ENCODE data around the gene PLAC8. TPM values are rescaled to one million over a fixed set of nuclear protein-coding genes. Genes with fewer than 3 reads are reported as not detected.
"Not testable (repeated sequence)": the region's sequence is repeated elsewhere in the genome, so short reads cannot be mapped to it uniquely, and the experiment has no call there.

The PLAC8 gene
- total RNA-seq, 1 donor from 2014 or later: 35.5 TPM

GRCh38 chr4:83043801-83044407 lies 70.6 kb downstream of the PLAC8 start:
- peaks cover 11% of the 10 kb centered on the region for H3K4me1 Mint-ChIP-seq (ENCODE audit: low read depth)
- intact Hi-C loops (cut with micrococcal nuclease): no loop called here
- no peak overlapping the region for H3K4me3 Mint-ChIP-seq
- no peak for DNase-seq (ENCODE audit: low spot score)
- H3K27ac Mint-ChIP-seq: no peak overlapping the region
- no peaks in the 10 kb centered on the region for H3K9me3 Mint-ChIP-seq
- H3K27me3 Mint-ChIP-seq (ENCODE audit: insufficient read depth): no peaks in the 10 kb centered on the region
- peaks cover 8% of the 10 kb centered on the region for H3K36me3 Mint-ChIP-seq (ENCODE audit: low read depth)

DNA sequence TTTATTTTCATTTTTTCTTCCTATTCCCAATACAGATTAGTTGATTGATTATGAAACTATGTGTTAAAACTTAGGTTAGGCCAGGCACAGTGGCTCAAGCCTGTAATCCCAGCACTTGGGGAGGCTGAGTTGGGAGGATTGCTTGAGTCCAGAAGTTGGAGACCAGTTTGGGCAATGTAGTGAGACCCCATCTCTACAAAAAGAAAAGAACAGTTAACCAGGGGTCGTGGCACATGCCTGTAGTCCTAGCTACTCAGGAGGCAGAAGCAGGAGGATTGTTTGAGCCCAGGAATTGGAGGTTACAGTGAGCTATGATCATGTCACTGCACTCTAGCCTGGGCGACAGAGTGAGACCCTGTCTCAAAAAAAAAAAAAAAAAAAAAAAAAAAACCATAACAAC lies 71.4 kb downstream of the PLAC8 start:
- H3K27me3 Mint-ChIP-seq (ENCODE audit: insufficient read depth); H3K27ac Mint-ChIP-seq; H3K36me3 Mint-ChIP-seq (ENCODE audit: low read depth); intact Hi-C loops (cut with micrococcal nuclease); DNase-seq (ENCODE audit: low spot score); H3K9me3 Mint-ChIP-seq; H3K4me3 Mint-ChIP-seq: not testable (repeated sequence)
- peaks cover 11% of the 10 kb centered on the region for H3K4me1 Mint-ChIP-seq (ENCODE audit: low read depth)

DNA sequence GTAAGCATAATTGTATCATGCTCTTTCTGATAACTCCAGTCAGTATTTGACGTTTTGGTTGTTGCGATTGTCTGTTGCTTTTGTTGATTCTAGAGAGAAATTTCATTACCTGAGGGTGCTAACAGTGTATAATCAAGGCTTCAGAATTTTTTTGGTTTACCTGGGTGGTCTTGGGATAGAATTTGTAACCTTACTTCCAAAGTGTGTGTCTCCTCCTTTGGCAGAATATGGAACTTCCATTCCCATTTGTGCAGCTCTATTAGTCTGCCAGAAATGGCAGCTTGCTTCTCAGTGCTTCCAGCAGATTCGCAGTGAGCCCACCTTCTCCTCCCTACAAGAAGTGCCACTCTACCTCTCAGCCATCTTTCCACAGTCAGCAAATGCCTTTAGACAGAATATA lies 74.3 kb downstream of the PLAC8 start:
- Mint-ChIP-seq H3K36me3 (ENCODE audit: low read depth) (peaks cover 6% of the 10 kb centered on the region), H3K4me1 (ENCODE audit: low read depth) (peaks cover 29% of the 10 kb centered on the region), H3K27ac (no peak overlapping the region), H3K9me3 (no peaks in the 10 kb centered on the region), H3K4me3 (no peak overlapping the region), H3K27me3 (ENCODE audit: insufficient read depth) (no peaks in the 10 kb centered on the region)
- intact Hi-C loops (cut with micrococcal nuclease): no loop called here
- no peak for DNase-seq (ENCODE audit: low spot score)

Other genes starting within 250 kb of the PLAC8 start
- gene SEC31A, start 223.6 kb downstream of the PLAC8 start, total RNA-seq: 118 and 123 TPM in 2 replicates
- 1.9 and 2.3 TPM in 2 replicates for gene THAP9, start 214.0 kb downstream of the PLAC8 start, total RNA-seq
- gene LIN54, start 103.9 kb downstream of the PLAC8 start, total RNA-seq: 26.6 and 29.3 TPM in 2 replicates
- 35.8 and 38.8 TPM in 2 replicates for gene COPS4, start 79.5 kb downstream of the PLAC8 start, total RNA-seq
- gene COQ2, start 170.1 kb upstream of the PLAC8 start, total RNA-seq: 22.5 and 22.6 TPM in 2 replicates
- gene HPSE, start 220.1 kb upstream of the PLAC8 start, total RNA-seq: 23.1 and 24.1 TPM in 2 replicates

Data from activated T-helper 1 cell treated with anti-CD3 and anti-CD28 coated beads, Interleukin-12 subunit alpha, Interleukin-12 subunit beta, Interleukin-2, Interleukin-4 antibody, amounts not matched to agents 30 ng/mL and 10 ng/mL and 1 ng/mL, durations not matched to agents 14 hours and 24 hours and 36 hours (primary cell).